H9 (cell line): ENCODE measurements around the gene DQX1. TPM values are rescaled to one million over a fixed set of nuclear protein-coding genes. Genes with fewer than 3 reads are reported as not detected.
A peak's percentile ranks its signal among the peaks of the same experiment; 100 is the strongest.

Experiments
- DNase-seq: peaks from one replicate; pipeline ENCODE4 v3.0.0-alpha.2; 2017
- H2AFZ ChIP-seq: one replicate; pipeline ENCODE4 v1.6.1; 2013; ENCODE audit warnings: mild to moderate bottlenecking, low read length, control low read depth, moderate library complexity
- H2AK5ac ChIP-seq: 2 replicates; pipeline ENCODE4 v1.6.1; 2013; ENCODE audit warnings: low read length, control low read depth, mixed read lengths; ENCODE audit not compliant: insufficient read length
- H2BK120ac ChIP-seq: one replicate; pipeline ENCODE4 v1.6.1; 2013; ENCODE audit warnings: low read depth, mild to moderate bottlenecking, low read length, control low read depth, inconsistent platforms; ENCODE audit not compliant: poor library complexity, severe bottlenecking
- H2BK12ac ChIP-seq: 2 replicates; pipeline ENCODE4 v1.6.1; 2013; ENCODE audit warnings: low read length, control low read depth, mixed read lengths, low read depth; ENCODE audit not compliant: insufficient read length
- H2BK15ac ChIP-seq: 2 replicates; pipeline ENCODE4 v1.6.1; 2013; ENCODE audit warnings: low read depth, low read length, control low read depth
- H2BK20ac ChIP-seq: one replicate; pipeline ENCODE4 v1.6.1; 2013; ENCODE audit warnings: low read depth, mild to moderate bottlenecking, low read length, control low read depth, inconsistent platforms; ENCODE audit not compliant: poor library complexity, severe bottlenecking
- H2BK5ac ChIP-seq: 2 replicates; pipeline ENCODE4 v1.6.1; 2013; ENCODE audit warnings: low read length, control low read depth, mixed read lengths; ENCODE audit not compliant: insufficient read length
- H3K14ac ChIP-seq: 2 replicates; pipeline ENCODE4 v1.6.1; 2013; ENCODE audit warnings: low read length, control low read depth; ENCODE audit not compliant: insufficient read depth
- H3K18ac ChIP-seq: 2 replicates; pipeline ENCODE4 v1.6.1; 2013; ENCODE audit warnings: low read depth, mild to moderate bottlenecking, mixed read lengths, low read length, control low read depth; ENCODE audit not compliant: insufficient read length
- H3K23ac ChIP-seq: 2 replicates; pipeline ENCODE4 v1.6.1; 2013; ENCODE audit warnings: low read length, control low read depth, mixed read lengths, low read depth; ENCODE audit not compliant: insufficient read length
- H3K23me2 ChIP-seq: 2 replicates; pipeline ENCODE4 v1.6.1; 2013; ENCODE audit warnings: low read depth, mild to moderate bottlenecking, mixed read lengths, low read length, control low read depth; ENCODE audit not compliant: insufficient read length, poor library complexity, severe bottlenecking
- H3K27ac ChIP-seq: 2 replicates; pipeline ENCODE4 v1.5.1; 2013; ENCODE audit warnings: low read length, control low read depth, mixed read lengths, low read depth; ENCODE audit not compliant: insufficient read length
- H3K27me3 ChIP-seq: 2 replicates; pipeline ENCODE4 v1.6.1; 2013; ENCODE audit warnings: low read length, control low read depth, inconsistent platforms; ENCODE audit not compliant: insufficient read depth
- H3K4ac ChIP-seq: 2 replicates; pipeline ENCODE4 v1.6.1; 2013; ENCODE audit warnings: low read depth, mild to moderate bottlenecking, control low read depth, inconsistent platforms, low read length, moderate library complexity
- H3K4me1 ChIP-seq: 2 replicates; pipeline ENCODE4 v1.6.1; 2013; ENCODE audit warnings: low read length, control low read depth, inconsistent platforms; ENCODE audit not compliant: insufficient read depth
- H3K4me2 ChIP-seq: 2 replicates; pipeline ENCODE4 v1.6.1; 2013; ENCODE audit warnings: low read length, control low read depth, mixed read lengths; ENCODE audit not compliant: insufficient read length, insufficient read depth
- H3K56ac ChIP-seq: 2 replicates; pipeline ENCODE4 v1.6.1; 2013; ENCODE audit warnings: low read depth, mild to moderate bottlenecking, mixed read lengths, low read length, control low read depth; ENCODE audit not compliant: insufficient read length
- H3K79me1 ChIP-seq: 2 replicates; pipeline ENCODE4 v1.6.1; 2013; ENCODE audit warnings: low read depth, mild to moderate bottlenecking, moderate library complexity, low read length, control low read depth, inconsistent platforms; ENCODE audit not compliant: insufficient read depth, poor library complexity, severe bottlenecking
- H3K79me2 ChIP-seq: 2 replicates; pipeline ENCODE4 v1.6.1; 2013; ENCODE audit warnings: low read length, control low read depth, inconsistent platforms; ENCODE audit not compliant: insufficient read depth
- H3K9ac ChIP-seq: 2 replicates; pipeline ENCODE4 v1.6.1; 2013; ENCODE audit warnings: low read length, control low read depth, mixed read lengths; ENCODE audit not compliant: insufficient read length; ENCODE audit errors: extremely low read depth
- H3K9me3 ChIP-seq: one replicate; pipeline ENCODE4 v1.6.1; 2013; ENCODE audit warnings: low read depth, low read length, inconsistent platforms; ENCODE audit not compliant: control insufficient read depth
- H3T11ph ChIP-seq: one replicate; pipeline ENCODE4 v1.6.1; 2013; ENCODE audit warnings: mild to moderate bottlenecking, low read length, control low read depth, inconsistent platforms
- H4K20me1 ChIP-seq: one replicate; pipeline ENCODE4 v1.6.1; 2013; ENCODE audit not compliant: control insufficient read depth, insufficient read length, insufficient read depth
- H4K5ac ChIP-seq: 2 replicates; pipeline ENCODE4 v1.6.1; 2013; ENCODE audit warnings: low read depth, mild to moderate bottlenecking, mixed read lengths, low read length, control low read depth; ENCODE audit not compliant: insufficient read length
- H4K8ac ChIP-seq: replicated peaks from 2 replicates; pipeline ENCODE4 v1.6.1; 2013; ENCODE audit warnings: low read length, control low read depth, mixed read lengths, low read depth; ENCODE audit not compliant: insufficient read length
- H4K91ac ChIP-seq: 2 replicates; pipeline ENCODE4 v1.6.1; 2013; ENCODE audit warnings: low read depth, mild to moderate bottlenecking, moderate library complexity, mixed read lengths, low read length, control low read depth; ENCODE audit not compliant: insufficient read length
- H3K27ac Mint-ChIP-seq, 3 experiments: 2 replicates in 2 of 3; 3 replicates in 1 of 3; pipeline ENCODE4 v1.8.0; 2020 to 2021; ENCODE audit warnings: mixed read lengths in 3 of 3, mild to moderate bottlenecking in 1 of 3, moderate library complexity in 1 of 3
- H3K27me3 Mint-ChIP-seq: 2 replicates; pipeline ENCODE4 v1.8.0; 2021; ENCODE audit warnings: low read depth, mild to moderate bottlenecking, moderate library complexity, mixed read lengths
- H3K36me3 Mint-ChIP-seq, 3 experiments: 2 replicates in 2 of 3; 3 replicates in 1 of 3; pipeline ENCODE4 v1.8.0; 2020 to 2021; ENCODE audit warnings: low read depth in 3 of 3, mixed read lengths in 3 of 3; ENCODE audit not compliant: insufficient read depth in 1 of 3
- H3K4me1 Mint-ChIP-seq, 2 experiments: 2 replicates each; pipeline ENCODE4 v1.8.0; 2020; ENCODE audit warnings: mixed read lengths in 2 of 2
- H3K4me3 Mint-ChIP-seq, 2 experiments: 2 replicates in 1 of 2; 3 replicates in 1 of 2; pipeline ENCODE4 v1.8.0; 2020 to 2021; ENCODE audit warnings: mild to moderate bottlenecking in 2 of 2, mixed read lengths in 2 of 2, moderate library complexity in 1 of 2
- H3K9me3 Mint-ChIP-seq, 2 experiments: 2 replicates in 1 of 2; 3 replicates in 1 of 2; pipeline ENCODE4 v1.8.0; 2020; ENCODE audit warnings: mild to moderate bottlenecking in 2 of 2, mixed read lengths in 2 of 2, moderate library complexity in 1 of 2
- CTCF ChIP-seq: fragments of 200-600 bp; sonication (generic); conservative IDR thresholded peaks from 3 replicates; pipeline ENCODE4 v1.8.0; 2021; ENCODE audit warnings: antibody characterized with exemption, mild to moderate bottlenecking
- WGBS: extraction: QIAGEN DNeasy Blood & Tissue Kit; methylation state at CpG from one replicate; pipeline ENCODE4 v1.1.7; 2013; ENCODE audit warnings: missing lambda C conversion rate, low lambda C conversion rate, mixed read lengths; ENCODE audit not compliant: insufficient read length; ENCODE audit errors: extremely low coverage; 5-methylcytosine and 5-hydroxymethylcytosine counted together
- total RNA-seq: library from RNA; stranded (reverse); gene quantifications from 2 replicates; pipeline ENCODE4 v1.2.1, GENCODE V29; 2021

DQX1 gene
- total RNA-seq, 1 experiment from 2014 or later = 0.98 TPM

- Mint-ChIP-seq H3K9me3 (peaks cover 2 to 5% of the 10 kb centered on the region in 2 experiments; a peak in 3 of 5 replicates), H3K4me1 (peaks cover 52 to 64% of the 10 kb centered on the region in 2 experiments), H3K27ac (0 out of 7 replicates have a peak overlapping the region, but pooled peaks of 1 of the 3 experiments have one; percentile 31), H3K27me3 (peaks cover 100% of the 10 kb centered on the region), H3K36me3 (peaks cover 8 to 15% (median 13%) of the 10 kb centered on the region in 3 experiments), H3K4me3 (peak overlapping the region; percentile 70 to 75)
- H3K4me2 ChIP-seq = peak overlapping the region; percentile 59
- no peak overlapping the region for H2BK5ac ChIP-seq
- no peak overlapping the region for H4K91ac ChIP-seq
- no peak overlapping the region for H2BK15ac ChIP-seq
- H2BK12ac ChIP-seq = no peak overlapping the region
- H3K23me2 ChIP-seq = peaks cover 41% of the 10 kb centered on the region
- H4K5ac ChIP-seq = no peak overlapping the region
- H3K9ac ChIP-seq = no peak overlapping the region
- H3K56ac ChIP-seq = no peak overlapping the region
- peaks cover 2% of the 10 kb centered on the region; the same call in 1 of the 2 replicates for H3K4me1 ChIP-seq
- H3K79me2 ChIP-seq = no peaks in the 10 kb centered on the region
- no peak overlapping the region for H2BK20ac ChIP-seq
- H3K4ac ChIP-seq = no peak overlapping the region
- no peak overlapping the region for H2BK120ac ChIP-seq
- H3K9me3 ChIP-seq = no peaks in the 10 kb centered on the region
- no peak for TF ChIP-seq CTCF
- no peak overlapping the region for H3K18ac ChIP-seq
- no peaks in the 10 kb centered on the region for H4K20me1 ChIP-seq
- peaks cover 91% of the 10 kb centered on the region for H3K27me3 ChIP-seq
- DNase-seq = no peak
- H3K79me1 ChIP-seq = no peaks in the 10 kb centered on the region
- no peak overlapping the region for H2AK5ac ChIP-seq
- no peak overlapping the region for H4K8ac ChIP-seq
- no peak overlapping the region for H3K14ac ChIP-seq
- no peak overlapping the region for H3K23ac ChIP-seq
- no peak overlapping the region for H3T11ph ChIP-seq
- H2AFZ ChIP-seq = no peak overlapping the region
- no peak overlapping the region for H3K27ac ChIP-seq
- no CpG with 5 or more reads among the region's 15 CpGs for WGBS
Measured at GRCh38 chr2:74499940-74500577, 26.0 kb downstream of the DQX1 start.
